ENCODE measurements around the gene HRK.

HRK gene

DNA sequence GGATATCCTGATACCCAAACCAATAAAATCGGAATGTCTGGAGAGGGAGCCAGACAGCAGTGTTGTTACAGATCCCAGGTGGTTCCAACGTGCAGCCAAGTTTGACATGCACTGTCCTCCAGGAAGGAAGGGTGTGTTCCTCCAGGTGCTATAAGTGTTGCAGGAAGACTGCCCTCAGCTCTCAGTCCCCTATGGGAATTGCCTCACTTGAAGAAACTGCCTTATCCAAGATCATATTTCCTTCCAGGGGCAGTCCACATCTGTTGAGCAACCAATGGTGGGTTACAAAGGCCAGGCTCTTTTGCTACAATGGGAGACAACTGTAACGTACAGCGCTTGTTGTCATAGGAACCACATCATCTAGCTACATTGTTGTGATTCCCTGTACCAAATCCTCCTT, 16.2 kb upstream of the HRK start:
- DNase-seq = no peak

DNA sequence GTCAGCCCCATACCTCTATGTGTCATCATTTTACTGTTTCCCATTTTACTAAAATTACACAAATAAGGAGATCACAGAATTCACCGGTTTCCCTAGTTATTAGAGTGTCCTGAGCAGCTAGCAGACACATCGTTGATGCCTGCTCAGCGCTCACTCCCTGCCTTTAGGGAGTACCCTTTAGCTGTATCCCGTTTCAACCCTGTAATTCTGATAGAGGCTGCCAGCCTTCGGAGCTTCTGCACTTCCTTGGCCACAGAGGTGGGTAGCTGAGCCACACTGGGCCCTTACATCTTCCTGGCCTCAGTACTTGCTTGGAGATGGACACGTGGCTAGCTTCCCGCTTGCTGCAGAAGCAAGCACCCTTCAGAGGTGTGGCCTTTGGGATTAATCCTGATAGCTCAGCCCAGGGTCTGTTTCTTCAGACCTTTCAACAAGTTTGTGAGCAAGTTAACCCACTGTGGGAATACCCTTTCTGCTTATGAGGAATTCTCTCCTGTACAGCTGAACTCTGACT, 15.2 kb upstream of the HRK start:
- no peak for DNase-seq

DNA sequence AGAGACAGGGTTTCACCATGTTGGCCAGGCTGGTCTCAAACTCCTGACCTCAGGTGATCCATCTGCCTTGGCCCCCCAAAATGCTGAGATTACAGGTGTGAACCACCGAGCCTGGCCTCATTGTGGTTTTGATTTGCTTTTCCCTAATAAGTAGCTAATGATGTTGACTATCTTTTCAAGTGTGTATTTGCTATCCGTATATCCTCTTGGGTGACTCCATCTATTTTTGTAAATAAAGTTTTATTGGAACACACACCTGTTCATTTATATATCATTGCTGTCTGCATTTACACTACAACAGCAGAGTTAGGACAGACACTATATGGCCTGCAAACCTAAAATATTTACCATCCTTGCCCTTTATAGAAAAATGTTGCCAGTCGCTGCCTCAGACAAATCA, 13.7 kb upstream of the HRK start:
- no peak for DNase-seq

DNA sequence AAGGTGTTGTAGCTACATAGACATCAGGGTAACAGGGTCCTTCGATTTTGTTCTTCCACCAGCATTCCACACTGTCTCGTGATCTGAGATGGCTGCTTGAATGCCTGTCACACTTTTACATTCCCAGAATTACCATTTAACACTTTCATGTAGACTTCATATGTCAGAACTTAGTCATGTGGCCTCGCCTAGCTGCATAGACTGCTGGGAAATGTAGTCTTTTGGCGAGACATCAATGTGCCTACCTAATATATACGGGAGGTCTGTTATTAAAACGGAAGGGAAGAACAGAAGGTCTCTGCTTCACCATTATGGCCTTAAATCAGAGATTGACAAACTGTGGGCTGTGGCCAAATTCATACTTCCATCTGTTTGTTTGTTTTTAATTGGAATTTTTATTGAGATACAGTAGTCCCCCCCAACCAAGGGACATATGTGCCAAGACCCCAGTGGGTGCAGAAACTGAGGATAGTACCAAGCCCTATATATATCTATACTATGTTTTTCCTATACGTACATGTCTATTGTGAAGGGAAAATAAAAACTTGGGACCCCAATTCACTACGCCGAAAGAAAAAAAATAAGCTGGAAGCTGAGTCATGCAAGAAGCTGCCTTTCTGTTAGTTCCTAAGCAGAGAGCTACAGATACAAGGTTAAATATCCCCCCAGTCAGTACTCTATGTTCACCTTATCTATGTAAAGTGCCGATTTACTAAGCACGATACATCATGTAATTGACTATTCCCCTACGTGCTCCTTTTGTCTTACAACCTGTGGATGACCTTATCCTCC, 11.3 kb upstream of the HRK start:
- DNase-seq = no peak

DNA sequence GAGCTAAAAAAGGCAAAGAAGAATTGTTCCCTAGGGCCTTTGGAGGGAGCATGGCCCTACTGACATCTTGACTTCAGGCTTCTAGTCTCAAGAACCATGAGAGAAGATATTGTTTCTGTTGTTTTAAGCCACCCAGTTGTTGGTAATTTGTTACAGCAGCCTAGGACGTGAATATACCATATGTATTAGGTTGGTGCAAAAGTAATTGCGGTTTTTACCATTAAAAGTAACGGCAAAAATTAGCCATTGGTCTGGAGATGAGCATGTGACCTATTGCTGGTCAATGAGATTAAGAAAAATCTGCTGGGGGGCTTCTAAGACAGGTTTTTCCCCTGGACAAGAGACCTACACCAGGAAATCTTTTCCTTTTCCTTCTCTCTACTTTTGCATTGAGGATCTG, 9.8 kb upstream of the HRK start:
- DNase-seq = no peak

DNA sequence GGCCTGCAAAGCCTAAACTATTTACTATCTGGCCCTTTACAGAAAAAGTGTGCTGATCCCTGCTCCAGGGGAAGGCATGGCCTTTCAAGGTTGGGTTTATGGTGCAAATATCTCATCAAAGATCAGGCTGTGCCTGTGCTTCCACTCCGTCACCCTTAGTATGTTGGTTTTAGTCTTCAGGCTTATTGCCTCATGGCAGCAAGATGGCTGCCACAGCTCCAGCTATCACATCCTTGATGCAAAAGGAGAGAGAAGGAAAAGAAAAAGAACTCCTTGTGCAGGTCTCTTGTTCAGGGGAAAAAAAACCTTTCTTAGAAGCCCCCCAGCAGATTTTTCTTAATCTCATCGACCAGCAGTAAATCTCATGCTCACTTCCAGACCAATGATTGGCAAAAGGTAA, 9.1 kb upstream of the HRK start:
- DNase-seq = no peak

DNA sequence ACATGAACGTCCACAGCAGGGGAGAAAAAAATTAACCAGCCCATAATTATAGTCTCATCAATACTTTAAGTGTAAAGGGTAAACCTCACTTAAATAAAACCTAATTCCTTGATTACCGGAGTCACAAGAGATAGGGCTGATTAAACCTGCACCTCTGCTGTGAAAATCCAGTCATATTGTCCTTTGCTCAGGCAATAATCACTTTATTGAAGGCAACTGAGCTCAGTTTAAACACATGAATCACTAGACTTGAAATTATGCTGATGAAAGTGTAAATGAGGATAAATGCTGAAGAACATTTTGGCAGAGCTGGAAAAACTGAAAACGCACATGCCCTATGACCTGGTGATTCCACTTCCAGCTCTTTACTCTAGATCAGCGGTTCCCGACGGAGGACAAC, 6.7 kb upstream of the HRK start:
- DNase-seq = no peak

DNA sequence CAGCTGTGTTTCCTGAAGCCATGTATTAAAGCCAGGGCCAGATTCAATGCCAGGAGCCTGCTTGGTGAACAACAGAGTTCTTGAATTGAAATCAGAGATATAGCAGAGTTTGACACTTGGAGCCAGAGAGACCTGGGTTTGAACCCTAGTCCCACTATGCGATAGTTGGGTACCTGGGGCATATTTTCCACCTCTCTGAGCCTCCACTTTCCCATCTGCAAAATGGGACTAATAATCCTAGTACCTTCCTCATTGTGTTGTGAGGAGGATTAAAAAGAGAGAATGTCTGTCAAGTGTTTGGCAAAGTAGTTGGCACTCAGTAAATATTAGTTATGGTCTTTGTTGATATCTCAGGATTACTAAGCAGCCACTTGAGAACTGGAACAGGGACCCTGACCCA, 6.0 kb upstream of the HRK start:
- DNase-seq = no peak

DNA sequence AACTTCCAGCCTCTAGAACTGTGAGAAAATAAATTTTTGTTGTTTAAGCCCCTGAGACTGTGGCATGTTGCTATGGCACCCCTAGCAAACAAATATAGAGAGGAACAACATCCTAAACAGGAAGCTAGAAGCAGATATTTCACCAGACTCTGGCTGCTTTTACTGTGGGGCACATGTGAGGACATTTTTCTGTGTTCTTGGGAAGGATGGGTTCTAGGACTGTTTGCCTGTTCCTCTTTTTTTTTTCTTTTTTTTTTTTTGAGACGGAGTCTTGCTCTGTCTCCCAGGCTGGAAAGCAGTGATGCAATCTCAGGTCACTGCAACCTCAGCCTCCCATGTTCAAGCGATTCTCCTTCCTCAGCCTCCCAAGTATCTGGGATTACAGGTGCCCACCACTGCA, 4.2 kb upstream of the HRK start:
- no peak for DNase-seq

DNA sequence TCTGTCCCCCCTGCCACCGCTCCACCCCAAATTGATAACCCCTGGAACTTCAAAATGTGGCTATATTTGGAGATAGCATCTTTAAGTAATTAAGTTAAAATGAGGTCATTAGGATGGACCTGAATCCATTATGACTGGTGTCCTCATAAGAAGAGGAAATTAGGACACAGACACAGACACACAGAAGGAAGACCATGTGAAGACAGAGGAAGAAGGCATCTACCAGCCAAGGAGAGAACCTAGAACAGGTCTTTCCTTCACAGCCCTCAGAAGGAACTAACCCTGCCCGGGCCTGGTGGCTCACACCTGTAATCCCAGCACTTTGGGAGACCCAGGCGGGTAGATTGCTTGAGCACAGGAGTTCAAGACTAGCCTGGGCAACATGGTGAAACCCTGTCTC, 3.6 kb upstream of the HRK start:
- DNase-seq = no peak

DNA sequence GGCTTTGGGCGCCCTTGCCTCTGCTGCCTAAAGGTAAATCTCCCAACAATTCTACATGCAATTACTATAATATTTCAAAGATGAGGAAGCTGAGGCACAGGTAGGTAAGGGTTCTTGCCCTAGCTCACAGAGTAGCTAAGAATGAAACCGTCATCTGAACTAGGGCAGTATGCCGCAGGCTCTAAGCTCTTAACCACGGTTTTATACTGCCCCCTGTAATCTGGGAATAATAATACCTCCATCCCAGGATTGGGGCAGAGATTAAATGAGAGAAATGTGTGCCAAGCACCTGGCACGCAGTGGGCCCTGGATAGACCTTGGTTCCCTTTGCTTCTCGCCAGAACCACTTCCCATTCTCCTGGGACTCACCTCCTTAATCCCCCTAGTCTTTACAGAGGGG, 1.5 kb upstream of the HRK start:
- no peak for DNase-seq

DNA sequence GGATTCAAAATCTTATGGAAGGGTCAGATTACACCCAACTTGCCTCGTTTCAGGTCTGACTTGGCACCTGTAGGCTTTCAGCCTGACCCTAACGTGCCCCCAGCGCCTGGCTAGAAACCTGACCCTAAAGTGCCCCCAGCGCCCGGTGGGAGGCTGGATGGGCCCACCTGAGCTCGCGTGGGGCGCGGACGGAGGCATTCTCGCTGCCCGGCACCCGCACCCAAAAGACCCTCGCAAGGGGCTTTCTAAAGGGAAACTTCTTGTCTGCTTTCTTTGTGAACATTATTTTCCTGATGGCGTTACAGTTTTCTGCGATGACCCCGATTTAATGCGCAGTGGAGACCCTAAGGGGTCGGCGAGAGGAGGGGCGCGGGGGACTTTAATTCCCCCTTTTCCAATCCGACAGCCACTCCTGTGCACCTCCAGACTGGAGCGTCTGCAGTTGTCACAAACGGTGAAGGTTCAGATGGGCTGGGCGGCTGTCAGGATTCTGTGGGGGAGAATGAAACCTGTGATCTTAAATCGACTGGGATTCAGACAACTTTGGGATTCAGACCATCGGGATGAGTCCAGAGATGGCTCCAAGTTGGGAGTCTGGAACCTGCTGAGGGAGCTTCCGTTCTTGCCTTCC, 751 bp upstream of the HRK start:
- DNase-seq = no peak

DNA sequence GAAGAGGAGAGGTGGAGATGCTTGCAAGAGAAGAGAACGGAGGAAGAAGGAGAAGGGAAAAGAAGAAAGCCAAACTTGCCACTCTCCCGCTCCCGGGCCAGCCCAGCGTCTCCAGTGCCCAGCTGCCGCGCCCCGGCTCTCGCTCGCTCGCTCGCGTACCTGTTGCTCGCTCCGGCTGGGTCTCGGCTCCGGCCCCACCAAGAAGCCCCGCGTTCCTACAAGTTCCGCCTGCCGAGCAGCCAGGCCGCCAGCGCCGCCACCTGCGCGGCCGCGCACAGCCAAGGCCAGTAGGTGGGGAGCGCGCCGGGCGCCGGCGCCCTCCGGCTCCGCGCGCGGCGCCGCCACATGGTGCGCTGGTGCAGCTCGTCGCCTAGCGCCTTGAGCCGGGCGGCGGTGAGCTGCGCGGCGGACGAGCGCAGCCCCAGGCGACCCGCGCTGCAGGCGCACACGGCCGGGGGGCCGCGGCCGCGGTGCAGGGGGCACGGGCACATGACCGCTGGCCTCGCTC, 370 bp downstream of the HRK start:
- peak; percentile 36 for DNase-seq

DNA sequence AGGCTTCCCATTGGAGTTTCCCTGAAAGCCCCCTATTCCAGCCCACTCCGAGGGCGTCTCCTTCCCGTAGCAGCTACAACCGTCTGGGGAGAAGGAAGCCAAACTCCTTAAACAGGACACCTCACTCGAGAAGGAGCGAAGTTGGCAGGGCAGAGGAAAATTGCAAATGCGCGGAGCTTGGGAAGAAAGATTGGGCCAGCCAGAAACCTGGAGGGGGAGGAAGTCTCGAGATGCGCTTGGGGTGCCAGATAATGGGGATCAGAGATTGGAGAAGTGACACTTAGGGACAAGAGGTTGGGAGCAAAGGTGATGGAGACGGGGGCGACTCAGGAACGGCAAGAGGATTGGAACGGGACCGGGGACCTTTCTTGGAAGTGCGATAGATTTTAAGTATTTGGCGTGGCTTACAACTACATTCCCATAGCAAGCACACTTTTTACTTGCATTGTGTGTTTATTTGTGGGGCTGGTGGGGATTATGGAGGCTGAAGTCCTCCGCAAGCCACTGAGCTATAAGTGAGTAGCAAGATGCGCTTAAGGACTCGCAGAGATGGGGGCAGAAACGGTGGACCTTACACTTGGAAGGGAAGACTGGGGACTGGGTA, 926 bp downstream of the HRK start:
- DNase-seq = no peak

DNA sequence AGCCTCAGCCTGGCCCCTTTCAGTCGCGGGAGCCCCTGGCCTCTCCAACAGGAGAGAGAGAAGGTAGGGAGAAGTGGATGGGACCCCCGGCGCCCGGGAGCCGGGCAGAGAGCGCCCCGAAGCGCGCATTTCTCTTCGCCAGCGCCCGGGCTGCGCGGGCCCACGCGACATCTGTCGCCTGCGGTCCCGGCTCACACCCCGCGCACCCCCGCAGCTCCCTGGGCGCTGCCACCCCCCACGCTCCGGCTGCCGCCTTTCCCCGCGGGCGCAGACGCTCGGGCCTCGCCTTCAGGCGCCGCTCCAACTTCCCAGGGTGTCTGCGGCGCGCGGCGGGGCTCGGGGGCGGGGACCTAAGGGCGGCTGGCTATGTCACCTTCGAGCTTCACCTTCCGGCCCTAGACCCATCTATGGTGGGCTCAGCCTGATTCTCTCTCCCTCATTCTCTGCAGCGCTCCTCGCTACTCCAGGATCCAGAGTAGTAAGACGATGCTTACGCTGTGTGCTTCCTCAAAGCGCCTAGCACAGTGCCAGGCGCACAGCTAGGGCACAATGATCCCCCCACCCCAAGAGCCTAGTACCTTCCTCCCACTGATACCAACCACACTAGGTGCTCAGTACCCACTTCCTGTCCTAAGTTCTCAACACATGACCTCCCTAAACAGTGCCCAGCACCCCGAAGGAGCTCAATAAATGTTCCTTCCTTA, 1.6 kb downstream of the HRK start:
- no peak for DNase-seq

DNA sequence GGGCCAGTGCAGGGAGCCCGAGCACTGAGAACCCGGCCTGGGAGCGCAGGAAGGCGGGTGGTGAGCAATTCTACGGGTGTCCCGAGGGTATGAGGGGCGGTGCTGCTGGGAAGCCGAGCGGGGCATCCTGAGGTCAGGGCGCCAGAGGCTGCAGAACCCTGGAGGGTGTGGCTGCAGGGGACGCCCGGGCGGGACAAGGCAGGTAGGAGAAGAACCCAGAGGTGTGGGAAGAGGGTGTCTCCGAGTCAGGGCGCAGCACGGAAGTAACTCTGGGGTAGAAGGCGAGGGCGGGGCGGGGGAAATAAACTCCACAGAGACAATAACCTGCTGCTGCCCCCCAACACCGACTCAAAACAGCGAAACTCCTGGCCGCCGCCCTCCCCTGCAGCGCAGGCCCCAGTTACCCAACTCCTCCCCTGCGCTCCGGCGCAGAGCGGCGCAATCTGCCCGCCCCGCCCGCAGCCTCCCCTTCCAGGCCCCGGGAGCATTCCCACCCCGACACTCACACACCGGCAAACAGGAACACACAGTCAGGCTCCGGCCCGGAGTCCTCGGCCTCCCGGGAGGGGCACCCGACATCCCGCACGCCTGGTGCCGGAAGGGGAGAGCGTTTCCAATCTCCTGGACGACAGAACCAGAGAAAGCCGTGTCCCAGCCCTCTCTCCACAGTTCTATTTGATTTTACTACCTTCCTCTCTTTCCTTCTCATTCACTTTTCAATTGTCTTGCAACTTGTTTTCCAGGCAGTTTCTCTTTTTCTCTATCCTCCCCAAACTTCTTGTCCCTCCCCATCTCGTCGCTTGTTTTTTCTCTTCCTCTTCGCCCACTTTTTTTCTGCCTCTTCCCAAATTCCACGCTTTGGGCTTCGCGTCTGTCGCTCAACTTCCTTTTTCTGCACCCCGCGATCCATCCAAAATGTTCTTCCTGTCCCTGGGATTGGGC, 2.4 kb downstream of the HRK start:
- no peak for DNase-seq

DNA sequence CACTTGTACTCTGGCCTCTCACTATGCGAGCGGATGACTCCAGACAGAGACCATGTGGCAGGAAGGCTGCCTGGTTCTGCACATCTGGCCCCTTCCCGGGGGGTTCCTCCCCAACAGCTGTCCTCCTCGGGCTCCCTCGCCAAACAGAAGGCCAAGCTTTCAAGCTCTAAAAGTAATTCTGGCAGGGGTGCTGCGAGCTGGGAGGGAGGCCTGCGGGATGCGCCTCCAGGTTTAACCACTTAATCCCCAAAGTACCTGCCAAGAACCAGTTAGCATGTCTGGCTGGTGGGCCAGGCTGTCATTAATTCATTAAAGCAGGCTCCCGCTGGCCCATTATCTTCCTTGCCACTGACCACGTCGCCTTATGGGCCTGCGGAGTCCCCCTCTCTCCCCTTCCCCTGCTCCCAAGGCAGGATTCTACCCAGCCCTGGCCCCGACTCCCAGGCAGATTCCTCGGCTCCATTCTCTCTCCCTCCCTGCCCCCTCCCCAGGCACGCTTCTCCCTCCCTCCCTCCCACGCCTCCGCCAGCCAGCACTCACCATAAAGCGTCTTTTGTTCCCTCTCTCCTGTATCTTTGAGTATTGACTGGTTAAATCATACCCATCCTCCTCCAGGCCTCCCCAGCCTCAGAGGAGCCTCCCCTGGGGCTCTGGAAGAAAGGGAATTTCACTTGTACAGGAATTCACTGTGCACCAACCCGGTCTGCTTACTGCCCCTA, 4.9 kb downstream of the HRK start:
- peak; percentile 77 for DNase-seq

DNA sequence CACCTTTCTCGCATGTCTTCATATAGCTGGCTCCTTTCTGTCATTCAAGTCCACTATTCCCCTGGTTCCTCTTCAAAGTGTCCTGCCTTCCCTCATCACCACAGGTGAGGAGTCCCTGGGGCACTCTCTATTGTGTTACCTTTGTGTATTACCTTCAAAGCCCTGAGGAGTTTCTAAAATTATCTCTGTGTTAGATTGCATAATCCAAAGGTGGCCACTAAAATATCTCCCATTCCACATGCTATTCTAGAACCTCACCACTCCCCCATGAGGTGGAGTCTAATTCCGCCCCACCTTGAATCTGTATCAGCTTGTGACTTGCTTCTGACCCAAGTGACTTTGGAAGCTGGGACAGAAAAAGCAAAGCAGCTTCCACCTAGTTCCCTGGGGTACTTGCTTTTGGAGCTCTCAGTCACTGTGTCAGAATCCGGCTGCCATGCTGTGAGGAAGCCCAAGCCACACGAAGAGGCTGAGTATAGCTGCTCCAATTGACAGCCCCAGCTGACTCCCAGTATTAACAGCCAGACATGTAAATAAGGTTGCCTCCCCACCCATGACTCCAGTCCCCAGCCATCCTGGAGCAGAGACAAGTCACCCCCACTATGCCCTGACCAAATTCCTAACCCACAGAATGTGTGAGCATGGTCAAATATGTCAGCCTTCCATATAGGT, 6.8 kb downstream of the HRK start:
- no peak for DNase-seq

DNA sequence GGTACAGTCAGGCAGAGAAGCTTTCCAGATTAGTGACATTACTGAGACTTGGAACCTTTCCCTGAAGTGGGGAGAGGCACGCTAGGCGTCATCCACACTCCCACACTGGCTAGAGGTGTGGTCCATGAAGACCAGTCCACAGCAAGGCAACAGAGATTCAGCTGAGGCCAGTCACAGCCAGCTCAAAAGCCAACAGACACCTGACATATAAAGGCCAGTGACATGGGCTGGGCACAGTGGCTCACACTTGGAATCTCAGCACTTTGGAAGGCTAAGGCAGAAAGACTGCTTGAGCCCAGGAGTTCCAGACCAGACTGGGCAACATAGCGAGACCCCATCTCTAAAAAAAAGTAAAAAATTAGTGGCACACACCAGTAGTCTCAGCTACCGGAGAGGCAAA, 10.9 kb downstream of the HRK start:
- DNase-seq = no peak

DNA sequence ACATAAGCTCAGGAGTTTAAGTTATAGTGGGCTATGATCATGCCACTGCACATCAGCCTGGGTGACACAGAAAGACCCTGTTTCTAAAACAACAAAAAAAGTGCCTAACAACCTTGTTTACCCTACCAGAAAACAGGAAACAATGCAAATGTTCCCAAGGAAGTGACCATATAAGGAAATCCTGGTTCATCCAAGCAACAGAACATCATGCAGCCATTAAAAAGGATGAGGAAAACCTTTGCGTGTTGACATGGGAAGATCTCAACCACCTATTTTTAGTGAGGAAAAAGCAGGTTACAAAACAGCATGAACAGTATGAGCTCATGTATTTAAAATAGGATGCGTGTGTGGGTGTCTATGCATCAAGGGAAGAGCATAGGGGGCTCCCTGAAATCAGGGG, 13.7 kb downstream of the HRK start:
- DNase-seq = no peak

Data from femur (tissue), 1 donor.